Eye (tissue), 1 donor: ENCODE results near the gene KIF26A.
"Not testable (repeated sequence)": the region's sequence is repeated elsewhere in the genome, so short reads cannot be mapped to it uniquely, and the experiment has no call there.

Source experiments
- DNase-seq: peaks from one replicate; pipeline ENCODE4 v3.0.0-alpha.2; 2015

KIF26A gene

GRCh38 chr14:104145826-104146601 is 7.6 kb downstream of the KIF26A start:
- DNase-seq = no peak

- no peak for DNase-seq
These were observed 8.4 kb downstream of the KIF26A start for GRCh38 chr14:104146651-104147345.

GRCh38 chr14:104147346-104148125 is 9.1 kb downstream of the KIF26A start:
- peak; percentile 47 for DNase-seq

GRCh38 chr14:104148433-104149277 is 10.3 kb downstream of the KIF26A start:
- DNase-seq = peak; percentile 49

- no peak for DNase-seq
These were observed 10.8 kb downstream of the KIF26A start for GRCh38 chr14:104149278-104149595.

- DNase-seq = peak; percentile 95
These were observed 11.3 kb downstream of the KIF26A start for GRCh38 chr14:104149617-104150135.

GRCh38 chr14:104150136-104151025 is 12.0 kb downstream of the KIF26A start:
- DNase-seq = peak; percentile 95

GRCh38 chr14:104151026-104151381 is 12.6 kb downstream of the KIF26A start:
- no peak for DNase-seq

- DNase-seq = peak; percentile 77
These were observed 13.3 kb downstream of the KIF26A start for GRCh38 chr14:104151566-104152245.

GRCh38 chr14:104152246-104152575 is 13.8 kb downstream of the KIF26A start:
- DNase-seq = no peak

- DNase-seq = no peak
These were observed 14.5 kb downstream of the KIF26A start for GRCh38 chr14:104152686-104153393.

- not testable (repeated sequence) for DNase-seq
These were observed 15.0 kb downstream of the KIF26A start for GRCh38 chr14:104153394-104153755.

- no peak for DNase-seq
These were observed 15.9 kb downstream of the KIF26A start for GRCh38 chr14:104154246-104154645.

GRCh38 chr14:104155513-104155912 is 17.1 kb downstream of the KIF26A start:
- no peak for DNase-seq

- DNase-seq = no peak
These were observed 17.8 kb downstream of the KIF26A start for GRCh38 chr14:104156142-104156541.

GRCh38 chr14:104157016-104157928 is 18.9 kb downstream of the KIF26A start:
- DNase-seq = peak; percentile 83

- DNase-seq = peak; percentile 95
These were observed 20.7 kb downstream of the KIF26A start for GRCh38 chr14:104158827-104159798.

GRCh38 chr14:104159990-104160389 is 21.6 kb downstream of the KIF26A start:
- no peak for DNase-seq
